Fibroblast of villous mesenchyme (primary cell): ENCODE data around the gene GP1BB. TPM values are rescaled to one million over a fixed set of nuclear protein-coding genes. Genes with fewer than 3 reads are reported as not detected.

Experiments used
- DNase-seq: peaks from one replicate; pipeline ENCODE4 v3.0.0-alpha.2; 2010; ENCODE audit warnings: low read depth
- H3K4me3 ChIP-seq: 2 replicates; pipeline ENCODE4 v1.5.1; 2011; ENCODE audit warnings: low read depth, mild to moderate bottlenecking, low read length
- CTCF ChIP-seq: IDR thresholded peaks from 2 replicates; pipeline ENCODE4 v1.5.1; 2012; ENCODE audit warnings: low read depth, mild to moderate bottlenecking, low read length; ENCODE audit not compliant: insufficient read depth
- total RNA-seq: library from RNA; depleted of rRNA; stranded (reverse); fragments of >200 nt; gene quantifications from 2 replicates; pipeline ENCODE4 v1.2.3, GENCODE V29; 2012

Gene GP1BB
- total RNA-seq, 1 donor = 0.86 TPM

GRCh38 chr22:19688301-19689290 lies 34.7 kb upstream of the GP1BB start:
- no peak for TF ChIP-seq CTCF
- no peak for DNase-seq

GRCh38 chr22:19689408-19689807 lies 33.9 kb upstream of the GP1BB start:
- TF ChIP-seq CTCF = no peak
- H3K4me3 ChIP-seq = no peak overlapping the region
- DNase-seq = no peak

More at GRCh38 chr22:19688301-19689290, 34.7 kb upstream of the GP1BB start:
- no peak overlapping the region for H3K4me3 ChIP-seq

GRCh38 chr22:19691007-19691720 lies 32.2 kb upstream of the GP1BB start:
- no peak for DNase-seq
- peak overlapping the region; percentile 13 for H3K4me3 ChIP-seq
- no peak for TF ChIP-seq CTCF

GRCh38 chr22:19691721-19692341 lies 31.5 kb upstream of the GP1BB start:
- DNase-seq = peak; percentile 85
- H3K4me3 ChIP-seq = peak overlapping the region; percentile 13
- no peak for TF ChIP-seq CTCF

- DNase-seq = no peak
- no peak for TF ChIP-seq CTCF
- H3K4me3 ChIP-seq = no peak overlapping the region
Measured at GRCh38 chr22:19693581-19693980, 29.8 kb upstream of the GP1BB start.

GRCh38 chr22:19693981-19694670 lies 29.2 kb upstream of the GP1BB start:
- no peak for TF ChIP-seq CTCF

More at GRCh38 chr22:19693981-19694670, 29.2 kb upstream of the GP1BB start:
- DNase-seq = no peak
- no peak overlapping the region for H3K4me3 ChIP-seq
